Fibroblast of skin of right quadriceps (primary cell): ENCODE measurements around the gene TUBB3.
"Not testable (repeated sequence)": the region's sequence is repeated elsewhere in the genome, so short reads cannot be mapped to it uniquely, and the experiment has no call there.

Experiments used
- DNase-seq: peaks from one replicate; pipeline ENCODE4 v3.0.0-alpha.2; 2013

Gene TUBB3

DNA sequence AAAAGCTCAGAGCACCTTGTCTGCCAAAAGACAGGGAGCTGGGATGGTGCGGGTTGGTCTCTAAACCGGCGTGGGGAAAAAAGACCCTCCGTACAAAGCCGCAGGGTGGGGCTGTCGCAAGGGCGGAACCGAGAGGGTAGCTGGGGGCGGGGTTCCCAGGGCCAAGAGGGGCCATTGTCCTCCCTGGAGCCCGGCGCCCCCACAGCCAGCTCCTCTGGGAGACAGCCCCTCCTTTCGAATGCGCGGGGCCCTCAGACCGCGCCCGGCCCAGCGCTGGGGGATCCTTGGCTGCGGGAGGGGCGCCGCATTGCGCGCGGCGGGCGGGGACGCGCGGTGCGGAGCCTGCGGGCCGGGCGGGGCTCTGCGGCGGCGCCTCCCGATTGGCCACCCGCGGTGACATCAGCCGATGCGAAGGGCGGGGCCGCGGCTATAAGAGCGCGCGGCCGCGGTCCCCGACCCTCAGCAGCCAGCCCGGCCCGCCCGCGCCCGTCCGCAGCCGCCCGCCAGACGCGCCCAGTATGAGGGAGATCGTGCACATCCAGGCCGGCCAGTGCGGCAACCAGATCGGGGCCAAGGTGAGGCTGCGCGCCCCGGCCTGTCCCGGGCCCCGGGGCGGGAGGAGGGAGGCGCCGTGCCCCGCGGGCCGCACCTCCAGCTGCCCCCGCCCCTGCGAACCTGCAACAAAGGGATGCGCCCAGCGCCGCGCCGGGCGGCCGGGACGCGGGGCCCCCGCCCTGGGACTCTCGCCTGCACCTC lies at the start of gene TUBB3:
TUBB3 (plus strand) TSS at position 459 of the 756 bp plus-strand sequence; CDS start at position 519, 60 bp downstream.
- peak; percentile 86 for DNase-seq

DNA sequence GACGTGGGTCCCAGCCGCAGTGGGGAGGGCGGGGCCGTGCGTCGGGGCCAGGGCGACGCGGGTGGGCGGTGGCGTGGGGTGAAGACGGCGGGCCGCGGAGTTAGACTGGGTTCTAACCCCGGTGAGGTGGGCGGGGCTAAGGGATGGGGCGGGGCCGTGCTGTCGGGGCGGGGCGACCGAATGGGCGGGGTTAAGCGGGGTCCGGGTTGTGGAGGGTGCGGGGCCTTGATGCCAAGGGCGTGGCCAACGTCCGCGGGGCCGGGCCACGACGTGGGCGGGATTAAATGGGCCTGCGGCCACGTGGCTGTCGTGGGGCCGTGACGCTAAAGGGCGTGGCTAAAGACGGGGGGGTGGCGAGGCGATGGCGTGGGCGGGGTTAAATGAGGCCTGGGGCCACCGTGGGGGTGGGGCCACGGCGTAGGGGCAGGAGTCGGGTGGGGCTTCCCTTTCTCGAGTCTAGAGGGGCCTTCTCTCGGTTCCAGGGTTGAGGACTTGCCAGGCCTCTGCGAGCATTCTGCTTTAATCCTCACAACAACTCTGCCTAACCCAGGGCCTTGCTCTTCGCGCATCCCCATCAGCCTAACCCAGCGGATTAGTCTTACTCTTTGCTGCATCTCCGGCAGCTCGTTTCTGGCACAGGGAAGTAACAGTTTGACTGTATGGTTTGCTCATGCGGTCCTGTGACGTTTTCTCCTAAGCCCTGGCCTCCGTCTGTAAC lies 49.0 kb upstream of the TUBB3 start:
- peak; percentile 95 for DNase-seq

DNA sequence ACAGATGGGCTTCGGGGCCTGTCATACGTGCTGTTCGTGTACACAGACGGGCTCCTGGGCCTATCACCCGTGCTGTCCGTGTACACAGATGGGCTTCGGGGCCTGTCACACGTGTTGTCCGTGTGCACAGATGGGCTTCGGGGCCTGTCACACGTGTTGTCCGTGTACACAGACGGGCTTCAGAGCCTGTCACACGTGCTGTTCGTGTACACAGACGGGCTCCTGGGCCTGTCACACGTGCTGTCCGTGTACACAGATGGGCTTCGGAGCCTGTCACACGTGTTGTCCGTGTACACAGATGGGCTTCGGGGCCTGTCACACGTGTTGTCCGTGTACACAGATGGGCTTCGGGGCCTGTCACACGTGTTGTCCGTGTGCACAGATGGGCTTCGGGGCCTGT lies 44.0 kb upstream of the TUBB3 start:
- not testable (repeated sequence) for DNase-seq

DNA sequence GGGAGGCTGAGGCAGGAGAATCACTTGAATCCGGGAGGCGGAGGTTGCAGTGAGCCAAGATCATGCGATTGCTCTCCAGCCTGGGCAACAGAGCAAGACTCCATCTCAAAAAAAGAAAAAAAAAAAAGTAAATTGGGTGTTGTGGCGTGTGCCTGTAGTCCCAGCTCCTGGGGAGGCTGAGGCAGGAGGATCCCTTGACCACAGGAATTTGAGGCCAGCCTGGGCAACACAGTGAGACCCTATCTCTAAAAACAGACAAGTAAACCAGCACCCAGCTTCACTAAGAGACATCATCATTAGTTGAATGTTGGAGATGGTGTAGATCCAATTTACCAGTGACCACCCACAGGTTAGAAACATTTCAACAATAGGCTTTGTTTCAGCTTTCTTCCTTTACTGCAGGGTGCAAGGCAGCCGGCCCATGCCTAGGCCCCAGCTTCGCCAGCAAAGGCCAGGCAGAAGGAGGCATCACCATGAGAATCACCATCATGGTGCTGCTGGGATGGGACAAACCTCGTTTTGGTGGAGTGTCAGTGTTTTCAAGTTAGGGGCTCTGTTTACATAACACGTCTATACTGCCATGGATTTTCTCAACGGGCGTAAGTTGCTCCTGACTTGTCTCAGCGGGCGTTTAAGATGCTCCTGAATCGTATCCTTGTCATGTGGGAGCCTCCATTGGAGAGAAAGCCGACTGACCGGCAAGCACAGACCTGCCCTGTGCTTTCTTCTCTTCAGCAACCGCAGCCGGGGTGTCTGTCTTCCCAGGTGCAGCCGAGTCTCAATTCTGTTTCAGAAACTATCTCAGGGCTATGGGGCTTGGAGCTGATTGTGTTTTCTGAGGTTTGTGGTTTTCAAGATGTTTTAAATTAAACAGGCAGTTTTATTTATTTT lies 42.4 kb upstream of the TUBB3 start:
- DNase-seq = no peak

DNA sequence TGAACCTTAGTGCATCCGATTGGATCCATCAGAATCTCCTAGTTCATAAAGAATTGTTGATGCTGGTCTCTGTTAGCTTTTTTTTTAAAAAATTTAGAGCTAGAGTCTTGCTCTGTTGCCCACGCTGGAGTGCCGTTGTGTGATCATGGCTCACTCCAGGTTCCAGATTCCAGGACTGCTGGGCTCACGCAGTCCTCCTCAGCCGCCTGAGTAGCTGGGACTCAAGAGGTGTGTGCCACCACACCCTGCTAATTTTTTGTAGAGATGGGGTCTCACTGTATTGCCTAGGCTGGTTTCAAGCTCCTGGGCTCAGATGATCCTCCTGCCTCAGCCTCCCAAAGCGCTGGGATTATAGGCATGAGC lies 41.8 kb upstream of the TUBB3 start:
- no peak for DNase-seq

DNA sequence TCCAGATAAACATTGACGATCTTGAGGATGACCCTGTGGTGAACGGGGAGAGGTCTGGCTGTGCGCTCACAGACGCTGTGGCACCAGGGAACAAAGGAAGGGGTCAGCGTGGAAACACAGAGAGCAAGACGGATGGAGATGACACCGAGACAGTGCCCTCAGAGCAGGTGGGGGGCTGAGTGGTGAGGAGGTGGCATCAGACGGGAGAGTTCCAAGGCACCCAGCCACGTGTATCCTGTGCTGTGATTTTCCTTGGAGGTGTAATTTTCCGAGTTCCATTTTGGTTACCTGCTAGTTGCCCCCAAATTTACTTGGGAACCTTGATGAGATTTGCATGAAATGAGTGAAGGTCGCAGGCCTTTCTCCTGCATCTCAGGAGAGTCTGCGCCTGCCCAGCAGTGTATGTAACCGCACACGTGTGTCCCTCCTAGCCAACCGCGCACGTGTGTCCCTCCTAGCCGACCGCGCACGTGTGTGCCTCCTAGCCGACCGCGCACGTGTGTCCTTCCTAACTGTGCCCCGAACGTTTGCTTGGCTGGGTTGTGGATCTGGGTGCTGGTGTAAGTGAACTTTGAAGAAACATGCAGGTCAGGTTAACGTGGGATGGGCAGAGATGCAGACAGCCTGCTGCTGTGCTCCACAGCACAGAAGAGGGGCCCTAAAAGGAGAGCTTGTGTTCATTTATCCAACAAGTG lies 39.6 kb upstream of the TUBB3 start:
- no peak for DNase-seq

DNA sequence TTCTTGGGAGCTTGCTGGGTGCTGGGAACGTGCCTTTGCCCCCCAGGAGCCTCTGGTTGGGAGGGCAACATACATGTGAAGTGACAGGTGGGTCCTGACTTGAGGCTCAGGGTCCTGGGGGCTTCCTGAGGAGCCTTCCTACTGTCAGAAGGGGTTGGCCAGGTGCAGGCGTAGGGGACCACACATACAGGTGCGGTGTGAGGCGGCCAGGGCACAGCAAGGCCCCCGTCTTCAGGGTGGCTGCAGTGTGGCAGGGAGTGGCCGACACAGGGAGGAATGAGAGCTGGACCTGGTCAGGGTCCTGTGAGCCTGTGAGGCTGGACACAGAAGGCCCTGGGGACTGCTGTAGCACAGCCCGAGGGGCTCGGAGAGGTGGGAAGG lies 39.1 kb upstream of the TUBB3 start:
- no peak for DNase-seq

DNA sequence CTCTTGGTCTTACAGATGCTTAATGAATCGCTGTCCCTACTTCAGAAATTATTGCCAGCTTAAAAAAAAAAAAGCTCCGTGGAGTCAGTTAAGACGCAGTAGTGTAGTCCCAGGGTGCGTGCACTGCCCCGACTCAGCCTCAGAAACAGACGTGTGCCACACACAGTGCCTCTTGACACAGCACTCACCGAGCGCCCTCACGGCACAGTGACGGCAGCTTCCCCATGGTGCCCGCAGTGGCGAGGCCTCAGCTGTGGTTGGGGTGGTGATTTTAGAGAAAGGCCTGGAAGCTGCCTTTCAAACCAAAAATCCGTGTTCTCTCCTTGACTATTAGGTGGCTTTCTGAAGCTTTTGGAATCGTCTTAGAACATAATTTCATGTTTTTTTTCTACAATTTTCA lies 35.9 kb upstream of the TUBB3 start:
- DNase-seq = no peak

DNA sequence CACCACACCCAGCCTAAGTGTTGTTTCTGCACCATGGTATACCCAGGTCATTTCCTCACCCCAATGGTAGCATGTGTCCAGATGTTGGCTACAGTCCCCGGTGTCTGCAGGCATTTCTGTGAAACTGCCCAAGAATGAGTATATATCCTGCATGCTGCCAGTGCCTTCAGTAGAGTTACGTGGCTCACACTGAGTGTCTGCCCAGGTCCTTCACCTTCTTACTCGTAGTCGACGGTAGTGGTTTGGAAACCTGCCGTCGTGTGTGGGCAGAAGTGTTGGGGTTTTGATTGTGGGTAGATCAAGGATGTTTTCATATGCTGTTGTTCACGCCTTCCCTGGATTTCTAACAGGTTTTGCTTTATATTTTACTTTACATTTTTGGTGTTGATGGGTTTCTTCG lies 32.9 kb upstream of the TUBB3 start:
- no peak for DNase-seq

DNA sequence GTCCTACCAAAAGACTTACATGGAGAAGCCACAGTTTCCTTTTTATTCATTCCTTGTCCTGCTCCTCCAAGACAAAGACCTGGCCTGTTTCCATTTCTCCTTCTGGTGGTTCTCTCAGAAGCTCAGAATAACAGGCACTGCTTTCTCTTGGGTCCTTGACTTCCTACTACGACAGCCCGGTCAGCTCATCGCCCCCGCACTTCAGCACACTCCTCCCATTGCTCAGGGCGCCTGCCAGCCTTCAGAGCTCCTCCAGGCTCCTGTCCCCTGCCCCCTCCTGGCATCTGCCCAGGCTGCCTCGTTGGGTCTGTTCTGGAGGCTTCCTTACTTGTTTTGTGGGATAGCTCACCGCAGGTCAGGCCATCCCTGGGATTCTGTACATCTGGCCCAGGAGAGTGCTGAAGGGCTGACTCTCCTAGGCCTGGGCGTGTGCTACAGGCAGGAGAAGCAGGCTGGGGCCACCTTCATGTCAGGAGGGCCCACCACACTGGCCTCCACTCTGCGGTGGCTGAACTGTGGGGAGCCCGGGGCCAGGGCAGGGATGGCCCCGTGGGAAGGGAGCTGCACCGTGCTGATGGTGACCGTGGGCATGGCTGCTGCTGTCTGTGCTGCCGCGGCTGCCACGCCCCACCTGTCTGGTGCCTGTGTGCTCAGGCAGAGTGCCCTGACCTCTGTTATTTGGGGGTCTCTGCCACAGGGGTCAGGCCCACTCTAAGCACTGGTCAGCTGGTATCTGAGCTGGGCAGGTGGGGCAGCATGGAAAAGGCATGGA lies 32.1 kb upstream of the TUBB3 start:
- DNase-seq = no peak

DNA sequence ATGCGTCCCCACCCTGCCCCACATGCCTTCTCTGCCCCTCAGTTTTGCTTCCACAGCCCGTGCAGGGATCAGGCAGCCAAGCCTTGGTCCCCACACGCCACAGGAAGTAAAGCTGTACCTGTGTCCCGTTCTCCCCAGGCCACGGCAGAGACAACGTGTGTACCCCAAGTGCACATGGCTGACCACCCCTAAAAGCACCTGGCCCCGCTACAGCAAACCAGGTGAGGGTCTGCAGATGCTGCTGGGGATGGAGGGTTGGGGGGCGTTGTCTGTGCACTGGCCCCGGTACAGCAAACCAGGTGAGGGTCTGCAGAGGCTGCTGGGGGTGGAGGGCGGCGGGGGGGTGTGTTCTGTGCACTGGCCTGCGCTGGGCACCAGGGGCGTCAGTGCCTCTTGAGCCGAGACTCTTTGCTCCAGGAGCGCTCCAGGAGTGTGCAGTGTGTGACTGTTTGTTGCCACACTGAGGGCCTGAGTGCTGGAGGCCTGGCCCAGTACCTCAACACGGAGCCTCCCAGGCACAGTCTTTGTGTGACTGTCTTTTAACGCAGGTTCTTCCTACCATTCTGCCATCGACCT lies 31.0 kb upstream of the TUBB3 start:
- no peak for DNase-seq

DNA sequence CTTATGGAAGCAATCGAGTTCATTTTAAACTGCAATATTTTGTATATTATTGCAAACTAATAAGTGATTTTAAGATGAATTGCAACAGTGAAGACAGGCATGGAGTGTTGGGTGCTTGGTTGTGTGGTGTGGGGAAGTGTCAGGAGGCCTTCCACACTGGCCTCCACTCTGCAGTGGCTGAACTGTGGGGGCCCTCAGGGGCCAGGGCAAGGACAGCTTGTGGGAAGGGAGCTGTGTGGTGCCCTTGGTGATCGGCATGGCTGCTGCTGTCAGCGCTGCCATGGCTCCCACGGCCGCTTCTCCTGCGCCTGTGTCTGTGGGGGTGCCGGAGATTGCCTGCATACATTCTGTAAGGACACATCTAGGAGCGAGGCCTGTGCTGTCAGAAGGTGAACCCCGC lies 30.5 kb upstream of the TUBB3 start:
- no peak for DNase-seq

DNA sequence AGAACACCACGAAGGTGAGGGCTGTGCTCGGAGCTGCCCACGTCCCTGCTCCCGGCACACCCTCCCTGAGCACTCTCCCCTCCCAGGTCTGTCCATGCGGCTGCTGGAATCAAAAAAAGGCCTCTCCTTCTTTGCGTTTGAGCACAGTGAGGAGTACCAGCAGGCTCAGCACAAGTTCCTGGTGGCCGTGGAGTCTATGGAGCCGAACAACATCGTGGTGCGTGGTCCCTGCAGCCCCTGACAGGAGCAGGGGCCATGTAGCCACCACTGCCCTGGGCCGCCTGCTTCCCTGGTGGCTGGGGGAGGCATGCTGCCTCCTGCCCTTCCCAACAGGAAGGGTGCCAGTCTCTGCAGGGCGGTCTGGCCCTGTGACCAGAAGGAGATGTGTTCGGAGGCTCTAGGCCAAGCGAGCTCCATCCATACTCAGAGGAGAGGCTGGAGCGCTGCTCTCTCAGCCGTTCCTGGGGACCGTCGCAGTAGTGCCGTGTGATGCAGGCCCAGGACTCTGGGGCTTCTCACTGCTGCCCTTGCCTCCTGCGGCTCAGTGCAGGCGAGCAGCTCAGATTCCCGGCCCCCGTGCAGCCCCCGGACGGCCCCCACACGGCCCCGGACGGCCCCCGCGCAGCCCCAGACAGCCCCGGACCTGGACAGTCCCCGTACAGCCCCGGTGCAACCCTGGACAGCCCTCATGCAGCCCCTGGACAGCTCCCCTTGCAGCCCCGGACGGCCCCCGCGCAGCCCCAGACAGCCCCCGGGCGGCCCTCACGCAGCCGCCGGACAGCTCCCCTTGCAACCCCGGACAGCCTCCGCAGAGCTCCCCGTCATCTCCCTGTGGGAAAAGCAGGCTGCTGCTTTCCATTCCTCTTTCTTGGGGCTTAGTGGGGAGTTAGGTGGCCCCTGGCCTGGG lies 29.2 kb upstream of the TUBB3 start:
- DNase-seq = no peak

DNA sequence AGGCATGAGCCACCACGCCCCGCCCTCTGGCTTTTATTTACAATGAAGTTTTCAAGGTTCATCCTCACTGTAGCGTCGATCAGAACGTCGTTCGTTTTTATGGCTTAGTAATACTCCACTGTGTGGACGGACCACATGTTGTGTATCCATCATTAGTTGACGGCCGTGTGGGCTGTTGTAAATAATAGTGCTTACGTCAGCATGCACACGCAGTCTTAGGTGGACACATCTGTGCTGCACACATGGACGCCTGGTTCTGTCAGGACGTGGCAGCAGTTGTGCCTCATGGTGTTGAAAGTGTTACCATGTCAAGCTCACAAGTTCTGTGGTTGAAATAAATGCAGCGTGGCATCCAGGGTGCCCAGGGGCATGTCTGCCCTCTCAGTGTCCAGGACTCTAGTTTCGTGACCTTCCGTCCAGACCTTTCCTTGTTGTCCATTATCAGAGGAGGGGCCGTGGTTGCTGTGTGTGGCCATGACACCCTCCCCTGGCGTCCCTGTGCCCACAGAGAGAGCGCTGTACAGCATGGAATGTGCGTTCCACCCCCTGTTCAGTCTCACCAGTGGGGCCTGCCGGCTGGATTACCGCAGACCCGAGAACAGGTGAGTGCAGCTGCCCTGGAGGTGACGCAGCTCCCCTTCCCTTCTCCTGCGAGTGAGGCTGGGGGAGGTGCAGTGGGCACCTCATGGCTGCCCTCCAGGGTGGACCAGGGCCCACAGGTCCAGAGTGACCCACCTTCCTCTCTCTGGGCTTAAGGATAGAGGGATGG lies 27.5 kb upstream of the TUBB3 start:
- no peak for DNase-seq

DNA sequence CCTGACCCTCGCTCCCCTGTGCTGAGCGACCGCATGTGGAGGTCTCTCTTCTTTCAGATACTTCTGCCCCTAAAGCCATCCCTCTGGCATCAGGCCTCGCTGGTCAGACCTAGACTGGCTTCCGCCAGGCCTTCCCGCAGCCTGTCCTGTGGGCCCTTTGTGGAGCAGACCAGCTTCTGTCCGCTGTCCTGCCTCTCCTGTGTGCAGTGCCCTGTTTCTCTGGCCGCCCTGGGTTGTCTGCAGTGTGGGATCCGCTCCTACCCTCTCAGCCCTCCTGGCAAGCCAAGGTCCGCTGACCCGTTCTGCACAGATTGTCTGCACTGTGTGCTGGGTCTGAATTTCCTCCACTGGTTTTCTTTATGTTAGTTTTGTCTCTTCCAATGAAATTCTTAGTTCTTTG lies 25.9 kb upstream of the TUBB3 start:
- DNase-seq = no peak

DNA sequence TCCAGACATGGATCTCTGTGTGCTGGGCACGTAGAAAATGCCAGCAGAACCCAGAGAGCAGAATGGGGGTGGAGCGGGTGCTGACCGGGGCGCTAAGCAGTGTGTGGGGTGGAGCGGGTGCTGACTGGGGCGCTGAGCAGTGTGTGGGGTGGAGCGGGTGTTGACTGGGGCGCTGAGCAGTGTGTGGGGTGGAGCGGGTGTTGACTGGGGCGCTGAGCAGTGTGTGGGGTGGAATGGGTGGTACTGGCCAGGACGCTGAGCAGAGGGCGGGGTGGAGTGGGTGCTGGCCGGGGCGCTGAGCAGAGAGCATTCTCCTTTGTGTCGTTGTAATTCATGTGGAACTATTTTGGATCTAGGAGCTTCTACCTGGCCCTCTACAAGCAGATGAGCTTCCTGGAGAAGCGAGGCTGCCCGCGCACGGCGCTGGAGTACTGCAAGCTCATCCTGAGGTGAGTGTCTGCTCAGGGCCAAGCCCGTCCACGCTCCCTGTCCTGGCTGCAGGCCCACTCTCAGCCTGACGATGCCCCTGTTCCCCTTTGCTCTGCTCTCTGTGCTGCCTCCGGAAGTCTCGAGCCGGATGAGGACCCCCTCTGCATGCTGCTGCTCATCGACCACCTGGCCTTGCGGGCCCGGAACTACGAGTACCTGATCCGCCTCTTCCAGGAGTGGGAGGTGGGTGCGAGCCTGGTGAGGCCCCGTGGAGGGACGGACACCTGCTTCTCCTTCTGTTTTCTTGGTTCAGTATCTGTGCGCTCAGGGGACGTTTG lies 24.8 kb upstream of the TUBB3 start:
- no peak for DNase-seq

DNA sequence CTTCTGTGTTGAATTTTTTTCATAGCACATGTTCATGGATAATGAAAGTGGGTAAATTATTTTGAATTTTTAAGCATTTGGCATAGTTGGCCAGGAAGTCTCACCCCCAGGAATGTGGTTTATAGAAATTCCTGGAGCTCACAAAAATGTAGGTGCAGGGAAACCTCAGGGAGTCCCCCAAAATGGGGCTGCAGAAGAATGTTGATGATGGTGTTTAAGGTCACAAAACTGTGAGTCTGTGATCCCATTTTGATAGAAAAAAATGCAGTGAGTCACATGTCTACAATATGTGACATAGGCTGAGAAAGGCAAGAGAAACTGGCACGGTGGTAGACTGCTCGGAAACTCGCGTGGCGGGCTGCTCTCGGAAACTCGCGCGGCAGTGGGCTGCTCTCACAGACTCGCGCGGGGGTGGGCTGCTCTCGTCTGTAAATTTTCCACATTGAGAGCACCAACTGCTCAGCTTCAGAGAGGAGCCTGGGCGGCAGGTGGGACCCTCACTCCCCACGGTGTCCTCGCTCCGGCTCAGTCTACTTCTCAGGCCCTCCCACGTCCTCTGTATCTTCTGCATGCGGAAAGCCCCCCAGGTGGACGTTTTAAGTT lies 23.2 kb upstream of the TUBB3 start:
- DNase-seq = no peak

DNA sequence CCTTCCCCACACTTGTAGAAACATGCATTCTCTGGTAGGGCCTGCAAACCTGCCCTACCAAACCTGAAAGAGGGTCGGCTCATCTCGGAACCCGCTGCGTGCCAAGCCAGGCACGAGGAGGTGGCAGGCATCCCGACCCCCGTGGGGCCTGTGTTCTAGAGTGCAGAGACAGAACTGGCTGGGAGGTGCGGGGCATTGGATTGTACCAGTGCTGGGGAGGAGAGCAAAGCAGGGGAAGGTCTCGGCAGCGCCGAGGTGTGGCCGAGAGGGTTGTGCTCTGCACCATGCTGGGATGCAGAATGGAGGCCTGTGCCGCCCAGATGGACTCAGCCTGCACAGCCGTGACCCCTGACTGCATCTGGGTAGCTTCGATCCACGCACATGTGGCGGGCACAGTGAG lies 22.3 kb upstream of the TUBB3 start:
- no peak for DNase-seq

DNA sequence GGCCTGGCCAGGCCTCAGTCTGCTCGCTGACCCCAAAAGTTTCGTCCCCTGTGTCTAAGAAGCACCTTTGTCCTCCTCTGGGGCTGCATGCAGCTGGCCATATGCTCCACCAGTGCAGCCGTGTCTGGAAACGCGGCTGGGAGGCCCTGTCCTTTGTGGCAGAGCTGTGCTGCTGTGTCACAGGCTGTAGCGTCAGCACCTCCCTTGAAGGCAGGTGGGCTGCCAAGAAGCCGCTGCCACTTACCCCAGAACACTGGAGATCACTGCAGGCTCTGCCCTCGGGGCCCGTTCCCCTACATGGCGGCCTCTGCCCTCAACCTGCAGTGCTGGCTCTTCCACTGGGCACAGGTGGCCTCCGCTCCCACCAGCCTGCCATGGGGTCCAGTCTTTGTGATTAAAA lies 20.2 kb upstream of the TUBB3 start:
- no peak for DNase-seq
